Left lung (tissue), 10 donors: ENCODE results near the gene NCMAP. TPM values are rescaled to one million over a fixed set of nuclear protein-coding genes. Genes with fewer than 3 reads are reported as not detected.

ENCODE experiments used
- ATAC-seq: fragments of 200-7000 bp; cut with Tn5 transposase; one replicate; pipeline ENCODE4 v1.9.1; 2020; ENCODE audit warnings: moderate library complexity
- DNase-seq, 4 donors: peaks; one replicate each; pipeline ENCODE4 v3.0.0-alpha.2; 2013 to 2020
- H3K27ac ChIP-seq, 2 donors: fragments of 200-600 bp; sonication (generic) in 1 of 2; one replicate each; pipeline versions ENCODE4 v1.5.0 to v1.8.0; 2020 to 2021
- H3K27me3 ChIP-seq, 2 donors: fragments of 200-600 bp; sonication (generic) in 1 of 2; one replicate each; pipeline versions ENCODE4 v1.5.0 to v1.8.0; 2020 to 2021
- H3K36me3 ChIP-seq, 2 donors: fragments of 200-600 bp; sonication (generic) in 1 of 2; one replicate each; pipeline versions ENCODE4 v1.5.0 to v1.8.0; 2020 to 2021
- H3K4me1 ChIP-seq, 2 donors: fragments of 200-600 bp; one replicate each; pipeline ENCODE4 v1.8.0; 2021
- H3K4me3 ChIP-seq, 2 donors: fragments of 200-600 bp; sonication (generic) in 1 of 2; one replicate each; pipeline versions ENCODE4 v1.5.0 to v1.8.0; 2020 to 2021; ENCODE audit warnings: mild to moderate bottlenecking in 1 of 2
- H3K9me3 ChIP-seq, 2 donors: fragments of 200-600 bp; sonication (generic) in 1 of 2; one replicate each; pipeline versions ENCODE4 v1.5.0 to v1.8.0; 2020 to 2021
- CTCF ChIP-seq, 2 donors: fragments of 200-600 bp; sonication (generic) in 1 of 2; IDR thresholded peaks; one replicate each; pipeline versions ENCODE4 v1.5.0 to v1.8.0; 2021; ENCODE audit warnings: antibody characterized with exemption in 2 of 2
- intact Hi-C, 2 donors: fragments of 100-400 bp; cut with DNase I; formaldehyde crosslinking; loops; one replicate each; pipeline versions ENCODE4 v1.11.2 to v1.14.2; 2022
- polyA plus RNA-seq, 6 donors: library from polyadenylated mRNA; unstranded; fragments of 120-200 nt; gene quantifications; one replicate each; pipeline ENCODE4 v1.2.1, GENCODE V29; 2013; ENCODE audit not compliant: insufficient read length in 6 of 6
- total RNA-seq, 2 donors: library from RNA; stranded (reverse); fragmentation: NEBNext Ultra II Directional; extraction: Animal tissue kit (Norgen Biotek cat#: 25700); gene quantifications; one replicate each; pipeline ENCODE4 v1.2.1, GENCODE V29; 2021
- donor health status: DM: no; HTN: yes; CAD: no.
- donor health status: DM: no; HTN: no; CAD: no.

Gene NCMAP
- total and polyA plus RNA-seq, 8 donors = 3.0 to 7.8 (median 5.4) TPM

- H3K4me1 ChIP-seq = no peaks in the 10 kb centered on the region
Observed at GRCh38 chr1:24570265-24571125, 14.6 kb downstream of the NCMAP start.

GRCh38 chr1:24572301-24572700, 16.4 kb downstream of the NCMAP start:
- no peak overlapping the region for H3K4me3 ChIP-seq
- H3K27me3 ChIP-seq = peaks cover 0 to 5% of the 10 kb centered on the region in 2 donors
- intact Hi-C loops = no loop called here
- H3K4me1 ChIP-seq = no peaks in the 10 kb centered on the region
- no peak for DNase-seq
- H3K36me3 ChIP-seq = no peaks in the 10 kb centered on the region
- H3K9me3 ChIP-seq = no peaks in the 10 kb centered on the region
- TF ChIP-seq CTCF (IDR thresholded peaks at IDR 0.05) = no peak
- ATAC-seq = no peak
- no peak overlapping the region for H3K27ac ChIP-seq

More at GRCh38 chr1:24570265-24571125, 14.6 kb downstream of the NCMAP start:
- H3K36me3 ChIP-seq = no peaks in the 10 kb centered on the region
- no peak overlapping the region for H3K27ac ChIP-seq
- DNase-seq (no peak), ATAC-seq (no peak)
- no peak overlapping the region for H3K4me3 ChIP-seq
- TF ChIP-seq CTCF (IDR thresholded peaks at IDR 0.05) = no peak
- H3K9me3 ChIP-seq = no peaks in the 10 kb centered on the region
- intact Hi-C loops = no loop called here
- H3K27me3 ChIP-seq = peaks cover 0 to 5% of the 10 kb centered on the region in 2 donors

GRCh38 chr1:24575905-24576587, 20.2 kb downstream of the NCMAP start:
- DNase-seq = no peak
- TF ChIP-seq CTCF (IDR thresholded peaks at IDR 0.05) = no peak
- Histone ChIP-seq H3K9me3 (no peaks in the 10 kb centered on the region), H3K27ac (no peak overlapping the region), H3K4me1 (no peaks in the 10 kb centered on the region), H3K4me3 (no peak overlapping the region), H3K27me3 (no peaks in the 10 kb centered on the region), H3K36me3 (no peaks in the 10 kb centered on the region)
- intact Hi-C loops = no loop called here
- ATAC-seq = peak; percentile 84

- no peak overlapping the region for H3K4me3 ChIP-seq
Observed at GRCh38 chr1:24578846-24579245, 23.0 kb downstream of the NCMAP start.

More at GRCh38 chr1:24578846-24579245, 23.0 kb downstream of the NCMAP start:
- no peak for ATAC-seq
- Histone ChIP-seq H3K27me3 (no peaks in the 10 kb centered on the region), H3K4me1 (no peaks in the 10 kb centered on the region), H3K27ac (no peak overlapping the region), H3K36me3 (no peaks in the 10 kb centered on the region), H3K9me3 (no peaks in the 10 kb centered on the region)
- intact Hi-C loops = no loop called here
- no peak for TF ChIP-seq CTCF (IDR thresholded peaks at IDR 0.05)
- no peak for DNase-seq
